ENCODE measurements around the gene CMTM8. TPM values are rescaled to one million over a fixed set of nuclear protein-coding genes. Genes with fewer than 3 reads are reported as not detected.

Gene CMTM8
- total and polyA plus RNA-seq, 2 of the 8 experiments (the other 6 are each of a cell fraction or from before 2014, with no cell fraction given): 10.5 to 22.4 TPM

- H4K91ac ChIP-seq (replicated peaks; ENCODE audit: insufficient read length, low read length): no peak overlapping the region
- TF ChIP-seq JUN (IDR thresholded peaks at IDR 0.05; ENCODE audit: low read depth, low read length): no peak
- no peak for TF ChIP-seq NRF1 (IDR thresholded peaks at IDR 0.05; ENCODE audit: low read depth, low read length)
- no peak for TF ChIP-seq EZH2 (IDR thresholded peaks at IDR 0.05; ENCODE audit: low read depth, low read length, severe bottlenecking)
- TF ChIP-seq BRCA1 (IDR thresholded peaks at IDR 0.05; ENCODE audit: low read depth, low read length): no peak
- no peak for TF ChIP-seq RNF2 (IDR thresholded peaks at IDR 0.05; ENCODE audit: borderline replicate concordance, low read depth, low read length, missing control alignments, poor library complexity, severe bottlenecking)
- no peak for TF ChIP-seq RXRA (IDR thresholded peaks at IDR 0.05; ENCODE audit: insufficient read depth, low read depth, low read length)
- no peak for TF ChIP-seq E2F6 (IDR thresholded peaks at IDR 0.05)
- TF ChIP-seq PHF8 (conservative IDR thresholded peaks at IDR 0.05; ENCODE audit: low read depth, low read length): no peak
- no peak for TF ChIP-seq TAF1 (IDR thresholded peaks at IDR 0.05; ENCODE audit: low read depth, low read length)
- TF ChIP-seq SRF (IDR thresholded peaks at IDR 0.05; ENCODE audit: low read depth, low read length): no peak
- no peak for TF ChIP-seq SUZ12 (IDR thresholded peaks at IDR 0.05; ENCODE audit: low read length)
- no peak for TF ChIP-seq SP1 (IDR thresholded peaks at IDR 0.05; ENCODE audit: low read depth, low read length)
- H4K8ac ChIP-seq (ENCODE audit: extremely low read depth, insufficient read depth, low read length): no peak overlapping the region
- no peak overlapping the region for H2BK15ac ChIP-seq (ENCODE audit: low read length)
- no peak overlapping the region for H2AK5ac ChIP-seq (ENCODE audit: low read depth, low read length)
- no peak overlapping the region for H3K18ac ChIP-seq (ENCODE audit: extremely low read depth, low read length)
- H3K27me3 ChIP-seq (replicated peaks in 1 of 4; ENCODE audit: control insufficient read depth in 3 of 4, extremely low read depth in 1 of 4, insufficient read depth in 3 of 4, low read length in 3 of 4): no peaks in the 10 kb centered on the region
- no peak overlapping the region for H3K9ac ChIP-seq (replicated peaks in 1 of 4; ENCODE audit: extremely low read depth in 1 of 4, low read depth in 3 of 4, low read length in 3 of 4)
- H3K79me2 ChIP-seq (ENCODE audit: control insufficient read depth in 1 of 2, insufficient read depth in 2 of 2, low read length in 2 of 2): no peaks in the 10 kb centered on the region
- no peaks in the 10 kb centered on the region for H3K4me1 ChIP-seq (replicated peaks in 1 of 4; ENCODE audit: control insufficient read depth in 3 of 4, insufficient read depth in 4 of 4, low read length in 3 of 4)
- H2BK12ac ChIP-seq (ENCODE audit: low read depth, low read length): no peak overlapping the region
- H3K79me1 ChIP-seq (ENCODE audit: low read depth, low read length): no peaks in the 10 kb centered on the region
- POLR2A ChIA-PET (ENCODE audit: partially characterized antibody): interaction anchor here (1.0 kb wide), 1 partner anchor 13 kb away, joined by 3 read pairs; no protein-coding TSS in a partner anchor
- no peak overlapping the region for H2BK120ac ChIP-seq (replicated peaks; ENCODE audit: low read depth, low read length)
- no peaks in the 10 kb centered on the region for H3K23me2 ChIP-seq (ENCODE audit: low read depth, low read length)
- H4K20me1 ChIP-seq (replicated peaks in 1 of 2; ENCODE audit: control insufficient read depth in 1 of 2, insufficient read depth in 2 of 2, low read length in 2 of 2): no peaks in the 10 kb centered on the region
- H2BK20ac ChIP-seq (ENCODE audit: low read length): no peak overlapping the region
- CTCF ChIA-PET (ENCODE audit: partially characterized antibody): interaction anchor here (1.0 kb wide), 1 partner anchor 23 kb away, joined by 5 read pairs; no protein-coding TSS in a partner anchor
- 85% methylated on average over 3 of the region's 3 CpGs; no CpG with 5 or more reads in 1 of the 2 experiments for WGBS, 2 experiments (ENCODE audit: extremely low coverage in 1 of 2, insufficient coverage in 1 of 2, insufficient read length in 1 of 2, insufficient replicate concordance in 2 of 2, low coverage in 1 of 2, low lambda C conversion rate in 2 of 2, missing lambda C conversion rate in 1 of 2)
- H4K5ac ChIP-seq (ENCODE audit: insufficient read length, low read depth, low read length): no peak overlapping the region
- no peak overlapping the region for H3K27ac ChIP-seq (ENCODE audit: low read depth, low read length)
- H3K14ac ChIP-seq (ENCODE audit: insufficient read length): no peak overlapping the region
- H2BK5ac ChIP-seq (ENCODE audit: low read depth, low read length): no peak overlapping the region
- H3K9me3 ChIP-seq (ENCODE audit: insufficient read depth in 2 of 2, low read depth in 1 of 2, low read length in 1 of 2): no peaks in the 10 kb centered on the region
- no peak overlapping the region for H3K4me3 ChIP-seq (ENCODE audit: extremely low read depth in 1 of 4, insufficient read depth in 2 of 4, low read depth in 3 of 4, low read length in 4 of 4)
- no peak overlapping the region for H3K4me2 ChIP-seq (ENCODE audit: insufficient read depth in 1 of 2, low read depth in 2 of 2, low read length in 2 of 2)
- H3K36me3 ChIP-seq (ENCODE audit: control insufficient read depth in 2 of 4, insufficient read depth in 4 of 4, low read length in 3 of 4): no peaks in the 10 kb centered on the region
- no peak overlapping the region for H2AFZ ChIP-seq (ENCODE audit: low read length)
- FAIRE-seq (no peak), DNase-seq (ENCODE audit: low read depth in 1 of 2, low spot score in 2 of 2) (no peak)
- no peak overlapping the region for H3K23ac ChIP-seq (ENCODE audit: insufficient read length)
- no peak overlapping the region for H3K4ac ChIP-seq (replicated peaks; ENCODE audit: insufficient read length, low read depth, low read length)
- no peak overlapping the region for H3K56ac ChIP-seq (replicated peaks; ENCODE audit: insufficient read length, low read depth, low read length)
These were observed 39.8 kb upstream of the CMTM8 start for GRCh38 chr3:32198714-32199113.
